ENCODE data around the gene HBD.
"Not testable (repeated sequence)": the region's sequence is repeated elsewhere in the genome, so short reads cannot be mapped to it uniquely, and the experiment has no call there.

Gene HBD

DNA sequence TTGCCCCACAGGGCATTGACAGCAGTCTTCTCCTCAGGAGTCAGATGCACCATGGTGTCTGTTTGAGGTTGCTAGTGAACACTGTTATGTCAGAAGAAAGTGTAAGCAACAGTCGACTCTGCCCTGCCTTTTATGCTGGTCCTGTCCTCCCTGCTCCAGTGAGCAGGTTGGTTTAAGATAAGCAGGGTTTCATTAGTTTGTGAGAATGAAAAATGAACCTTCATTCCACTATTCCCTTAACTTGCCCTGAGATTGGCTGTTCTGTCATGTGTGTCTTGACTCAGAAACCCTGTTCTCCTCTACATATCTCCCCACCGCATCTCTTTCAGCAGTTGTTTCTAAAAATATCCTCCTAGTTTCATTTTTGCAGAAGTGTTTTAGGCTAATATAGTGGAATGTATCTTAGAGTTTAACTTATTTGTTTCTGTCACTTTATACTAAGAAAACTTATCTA, at the start of gene HBD:
HBD (minus strand) TSS at position 103 of the 454 bp plus-strand sequence; CDS start at position 53, 50 bp downstream.
- no peak for DNase-seq (ENCODE audit: low read depth)

DNA sequence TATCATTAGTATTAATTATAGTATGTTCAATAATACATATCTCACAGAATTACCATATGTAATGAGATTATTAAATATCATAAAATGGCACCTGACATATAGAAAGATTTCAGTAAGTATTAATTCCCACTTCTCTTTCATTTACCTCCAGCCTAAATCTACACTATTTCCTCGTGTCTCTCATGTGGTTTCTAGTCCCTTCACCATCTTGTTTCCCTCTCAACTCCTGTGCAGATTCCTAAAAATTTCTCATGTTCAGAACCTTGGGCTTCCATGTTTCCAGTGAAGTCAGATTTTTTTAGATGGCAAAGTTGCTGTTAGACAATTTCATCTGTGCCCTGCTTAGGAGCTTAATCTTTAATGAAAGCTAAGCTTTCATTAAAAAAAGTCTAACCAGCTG, 49.6 kb upstream of the HBD start:
- DNase-seq (ENCODE audit: low read depth), result no peak

DNA sequence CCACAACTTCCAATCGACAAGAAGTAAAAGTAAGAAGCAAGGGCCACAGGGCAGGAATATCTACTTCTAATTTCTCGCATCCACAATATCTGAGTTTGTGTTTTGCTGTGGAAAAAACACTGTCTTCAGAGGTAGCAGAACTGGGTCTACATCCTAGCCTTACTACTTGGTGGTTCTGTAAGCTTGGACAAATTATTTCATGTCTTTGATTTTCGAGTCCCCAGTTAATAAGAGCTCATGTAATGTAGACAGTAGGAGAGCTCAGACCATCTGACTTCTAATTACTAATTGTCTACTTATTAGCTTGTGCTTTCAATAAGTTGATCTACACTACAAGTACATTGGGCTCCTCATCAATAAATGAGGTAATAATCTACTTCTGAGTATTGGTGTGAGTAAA, 48.8 kb upstream of the HBD start:
- DNase-seq (ENCODE audit: low read depth), result no peak

DNA sequence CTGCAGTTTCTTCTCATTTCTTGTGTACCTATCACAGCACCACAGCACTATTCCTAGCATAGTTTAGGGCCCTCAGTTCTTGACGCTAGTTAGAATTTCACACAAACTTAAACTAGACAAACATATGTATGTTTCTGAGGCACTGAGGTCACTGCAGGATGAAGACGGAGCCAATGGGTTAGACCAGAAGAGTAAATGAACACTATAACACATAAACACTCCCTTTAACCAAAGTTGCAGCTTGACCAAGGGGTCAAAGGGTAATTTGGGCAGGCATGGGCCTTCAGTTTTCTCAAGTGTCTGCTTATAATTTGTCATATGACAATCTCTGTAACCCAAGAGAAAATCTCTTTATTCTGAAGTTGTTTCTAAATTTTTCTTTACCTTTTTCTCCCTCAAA, 48.3 kb upstream of the HBD start:
- no peak for DNase-seq (ENCODE audit: low read depth)

DNA sequence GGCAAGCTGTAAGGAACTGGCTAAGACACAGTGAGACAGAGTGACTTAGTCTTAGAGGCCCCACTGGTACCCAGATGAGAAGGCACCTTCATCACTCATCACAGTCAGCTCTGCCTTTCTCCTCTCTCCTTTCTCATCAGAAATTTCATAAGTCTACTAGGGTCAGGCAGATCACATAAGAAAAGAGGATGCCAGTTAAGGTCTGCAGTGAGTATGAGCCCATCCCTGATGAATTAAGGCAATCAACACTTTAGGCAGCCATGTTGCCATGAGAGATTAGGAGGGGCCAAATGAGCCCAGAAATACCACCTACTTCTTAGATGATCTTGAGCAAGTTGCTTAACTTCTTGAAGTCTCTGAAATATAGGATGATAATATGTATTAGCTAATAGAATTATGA, 47.3 kb upstream of the HBD start:
- DNase-seq (ENCODE audit: low read depth), result no peak

DNA sequence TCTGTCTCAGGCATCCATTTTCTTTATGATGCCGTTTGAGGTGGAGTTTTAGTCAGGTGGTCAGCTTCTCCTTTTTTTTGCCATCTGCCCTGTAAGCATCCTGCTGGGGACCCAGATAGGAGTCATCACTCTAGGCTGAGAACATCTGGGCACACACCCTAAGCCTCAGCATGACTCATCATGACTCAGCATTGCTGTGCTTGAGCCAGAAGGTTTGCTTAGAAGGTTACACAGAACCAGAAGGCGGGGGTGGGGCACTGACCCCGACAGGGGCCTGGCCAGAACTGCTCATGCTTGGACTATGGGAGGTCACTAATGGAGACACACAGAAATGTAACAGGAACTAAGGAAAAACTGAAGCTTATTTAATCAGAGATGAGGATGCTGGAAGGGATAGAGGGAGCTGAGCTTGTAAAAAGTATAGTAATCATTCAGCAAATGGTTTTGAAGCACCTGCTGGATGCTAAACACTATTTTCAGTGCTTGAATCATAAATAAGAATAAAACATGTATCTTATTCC, 46.4 kb upstream of the HBD start:
- no peak for DNase-seq (ENCODE audit: low read depth)

DNA sequence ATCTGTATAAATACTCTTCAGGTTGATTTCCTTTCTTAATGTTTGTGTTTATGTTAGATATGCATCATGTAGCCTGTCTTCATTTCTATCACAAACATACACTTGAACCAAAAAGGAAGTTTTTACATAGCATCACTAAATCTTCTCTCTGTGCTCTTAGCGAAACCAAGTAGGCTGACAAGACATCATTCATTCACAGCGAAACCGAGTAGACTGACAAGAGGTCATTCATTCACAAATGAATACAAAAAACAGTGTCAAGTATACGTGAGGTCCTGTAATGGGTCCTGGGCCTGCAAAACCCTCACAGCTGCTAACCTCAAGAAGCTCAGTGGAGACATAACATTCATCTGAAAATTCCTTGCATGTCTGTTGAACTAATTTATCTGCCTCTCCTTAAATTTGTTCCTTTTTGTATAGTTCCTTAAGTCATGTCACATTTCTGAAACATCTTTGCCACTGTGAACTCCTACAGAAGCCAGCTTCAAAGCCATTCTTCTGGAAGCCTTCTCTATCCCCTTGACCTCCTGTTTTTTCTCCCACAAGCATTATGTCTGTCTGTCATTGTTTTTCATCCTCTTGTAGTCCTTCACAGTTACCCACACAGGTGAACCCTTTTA, 45.3 kb upstream of the HBD start:
- DNase-seq (ENCODE audit: low read depth), result no peak

DNA sequence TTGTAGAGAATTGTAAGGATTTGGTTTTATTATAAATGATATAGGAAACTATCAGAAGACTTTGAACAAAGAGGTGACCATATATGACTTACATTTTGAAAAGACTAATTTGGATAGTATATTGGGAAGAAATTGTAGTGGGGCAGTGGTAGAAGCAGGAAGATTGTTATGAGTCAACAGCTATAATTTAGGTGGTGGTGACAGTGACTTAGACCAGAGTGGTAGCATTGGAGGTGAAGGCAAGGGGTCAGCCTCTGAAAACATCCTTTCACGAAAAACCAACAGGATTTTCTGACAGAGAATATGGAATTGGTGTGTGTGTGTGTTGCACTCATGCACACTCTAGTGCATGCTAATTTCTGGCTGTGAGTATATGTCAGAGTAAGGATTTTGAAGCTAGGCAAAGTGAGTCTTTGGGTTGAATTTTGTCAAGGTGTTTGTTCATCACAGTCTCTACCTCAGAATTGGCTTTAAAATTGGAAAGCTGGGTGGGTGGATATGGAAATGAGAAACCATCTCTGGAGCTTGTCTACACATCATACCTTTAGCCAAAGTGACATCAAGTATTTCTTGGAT, 43.6 kb upstream of the HBD start:
- DNase-seq (ENCODE audit: low read depth), result no peak

DNA sequence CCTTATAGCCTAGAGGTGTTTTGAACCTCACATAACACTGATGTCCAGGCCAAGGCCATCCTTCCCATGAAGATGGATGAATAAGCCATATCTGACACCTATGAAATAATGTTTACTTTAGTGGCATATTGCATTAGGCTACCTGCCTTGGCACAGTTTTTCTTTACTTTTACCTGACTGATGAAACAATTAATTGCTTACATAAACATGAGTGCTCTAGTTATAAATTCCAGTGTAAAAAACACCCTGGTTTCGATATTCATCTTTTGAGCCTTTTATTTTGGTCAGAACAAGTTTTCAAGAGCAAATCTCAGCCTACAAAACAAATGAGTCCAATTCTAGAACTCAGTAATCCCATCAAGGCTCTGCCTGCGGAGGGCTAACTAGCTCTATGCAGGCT, 42.4 kb upstream of the HBD start:
- no peak for DNase-seq (ENCODE audit: low read depth)

DNA sequence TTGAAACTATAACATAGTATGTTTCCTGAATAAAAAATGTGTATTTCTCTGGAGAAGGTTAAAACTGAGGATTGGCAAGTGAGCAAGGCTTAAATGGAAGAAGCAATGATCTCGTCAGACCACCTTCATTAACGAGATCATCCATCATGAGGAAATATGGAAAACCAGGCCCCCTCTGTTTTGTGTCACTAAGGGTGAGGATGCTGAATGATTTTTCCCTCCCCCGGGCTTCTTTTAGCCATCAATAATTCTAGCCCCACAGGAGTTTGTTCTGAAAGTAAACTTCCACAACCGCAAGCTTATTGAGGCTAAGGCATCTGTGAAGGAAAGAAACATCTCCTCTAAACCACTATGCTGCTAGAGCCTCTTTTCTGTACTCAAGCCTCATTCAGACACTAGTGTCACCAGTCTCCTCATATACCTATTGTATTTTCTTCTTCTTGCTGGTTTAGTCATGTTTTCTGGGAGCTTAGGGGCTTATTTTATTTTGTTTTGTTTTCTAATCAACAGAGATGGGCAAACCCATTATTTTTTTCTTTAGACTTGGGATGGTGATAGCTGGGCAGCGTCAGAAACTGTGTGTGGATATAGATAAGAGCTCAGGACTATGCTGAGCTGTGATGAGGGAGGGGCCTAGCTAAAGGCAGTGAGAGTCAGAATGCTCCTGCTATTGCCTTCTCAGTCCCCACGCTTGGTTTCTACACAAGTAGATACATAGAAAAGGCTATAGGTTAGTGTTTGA, 41.3 kb upstream of the HBD start:
- DNase-seq (ENCODE audit: low read depth), result no peak

DNA sequence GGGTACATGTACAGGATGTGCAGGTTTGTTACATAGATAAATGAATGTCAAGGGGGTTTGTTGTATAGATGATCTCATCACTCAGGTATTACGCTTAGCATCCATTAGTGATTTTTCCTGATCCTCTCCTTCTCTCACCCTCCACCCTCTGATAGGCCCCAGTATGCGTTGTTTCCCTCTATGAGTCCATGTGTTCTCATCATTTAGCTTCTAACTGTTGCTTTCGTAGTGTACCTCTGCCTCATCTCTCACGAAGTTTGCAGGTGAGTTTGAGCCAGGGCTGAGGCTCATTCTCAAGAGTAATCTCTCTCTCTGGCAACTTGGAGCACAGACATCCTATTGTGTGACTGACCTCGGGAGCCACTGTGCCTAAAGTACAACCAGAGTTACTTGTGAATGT, 40.1 kb upstream of the HBD start:
- no peak for DNase-seq (ENCODE audit: low read depth)

DNA sequence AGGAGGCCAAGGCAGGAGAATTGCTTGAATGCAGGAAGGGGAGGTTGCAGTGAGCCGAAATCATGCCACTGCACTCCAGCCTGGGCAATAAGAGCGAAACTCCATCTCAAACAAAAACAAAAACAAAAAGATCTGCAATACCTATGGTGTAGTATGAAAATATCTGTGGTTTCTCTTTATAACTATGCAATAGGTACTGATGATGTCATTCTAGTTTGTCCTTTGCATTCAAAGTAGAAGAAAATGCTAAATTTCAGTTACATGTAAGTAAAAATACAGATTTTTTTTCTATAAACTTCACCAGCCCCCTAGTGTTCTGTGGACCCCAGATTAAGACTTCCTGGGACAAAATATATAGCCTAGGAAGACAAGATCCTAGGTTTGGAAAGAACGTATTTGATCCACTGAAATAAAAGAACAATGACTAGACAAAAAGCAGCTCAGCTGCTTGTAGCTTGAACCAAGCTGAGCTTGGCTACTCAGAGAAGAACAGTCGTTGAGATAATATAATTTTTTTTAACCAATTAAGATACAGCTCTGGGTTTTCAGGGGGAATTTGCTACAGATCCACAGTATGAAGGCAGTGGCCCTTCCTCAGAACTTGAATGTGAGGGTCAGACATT, 38.2 kb upstream of the HBD start:
- DNase-seq (ENCODE audit: low read depth), result no peak

DNA sequence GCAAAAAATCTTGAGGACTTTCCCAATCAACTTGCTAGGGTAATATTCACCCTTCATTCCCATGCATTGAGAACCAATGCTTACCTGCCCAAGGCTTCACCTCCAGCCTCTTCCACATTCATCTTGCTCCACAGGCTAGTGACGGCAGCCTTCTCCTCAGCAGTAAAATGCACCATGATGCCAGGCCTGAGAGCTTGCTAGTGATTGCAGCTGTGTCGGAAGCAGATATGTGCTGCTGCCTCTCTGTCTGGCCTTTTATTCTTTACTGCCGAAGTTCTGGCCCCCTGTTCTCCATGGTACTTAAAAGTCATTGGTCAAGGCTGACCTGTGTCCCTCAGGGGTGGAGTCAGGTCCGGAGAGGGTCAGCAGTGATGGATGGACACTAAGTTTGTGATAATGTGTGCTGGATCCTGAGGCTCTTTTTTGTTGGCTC, 35.4 kb upstream of the HBD start, which contains the start of gene HBE1:
HBE1 (minus strand) TSS at position 231 of the 433 bp plus-strand sequence; CDS start at position 176, 55 bp downstream.
- no peak for DNase-seq (ENCODE audit: low read depth)

DNA sequence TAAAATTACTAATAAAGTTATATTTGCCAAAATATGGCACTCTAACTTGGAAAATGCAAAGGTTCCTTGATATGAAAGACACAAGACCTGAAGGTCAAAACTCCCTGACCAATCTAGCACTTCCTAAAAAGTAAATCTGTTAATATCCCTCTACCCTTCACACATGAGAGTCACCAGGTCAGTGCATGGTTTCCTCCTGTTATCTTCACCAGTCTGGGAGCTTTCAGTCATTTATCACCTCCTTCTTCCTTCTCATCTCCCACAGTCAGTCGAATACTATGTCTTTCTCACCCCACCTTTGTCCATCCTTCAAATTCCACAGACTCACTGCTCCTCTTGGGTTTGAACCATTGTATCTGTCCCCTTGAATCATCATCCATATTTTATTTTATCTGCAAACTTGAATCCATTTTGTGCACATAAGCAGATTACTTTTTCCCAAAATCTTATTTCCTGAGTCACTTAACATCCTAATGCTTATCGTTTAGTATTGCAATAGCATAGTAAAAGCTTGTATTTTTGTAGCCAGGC, 32.8 kb upstream of the HBD start:
- no peak for DNase-seq (ENCODE audit: low read depth)

DNA sequence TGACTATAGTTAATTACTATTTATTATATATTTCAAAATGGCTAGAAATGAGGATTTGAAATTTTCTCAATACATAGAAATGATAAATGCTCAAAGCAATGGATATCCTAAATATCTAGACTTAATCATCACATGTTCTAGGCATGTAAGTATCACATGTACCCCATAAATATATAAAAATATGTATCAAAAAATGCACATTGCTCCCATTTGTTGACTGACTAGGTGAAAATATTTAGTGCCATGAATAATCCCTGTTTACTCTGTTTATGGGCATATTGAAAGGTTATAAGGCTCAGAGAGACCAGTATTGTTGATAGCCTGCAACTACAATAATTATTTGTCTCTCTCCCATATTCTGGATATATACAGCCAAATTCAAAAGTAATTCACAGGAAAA, 32.3 kb upstream of the HBD start:
- no peak for DNase-seq (ENCODE audit: low read depth)

DNA sequence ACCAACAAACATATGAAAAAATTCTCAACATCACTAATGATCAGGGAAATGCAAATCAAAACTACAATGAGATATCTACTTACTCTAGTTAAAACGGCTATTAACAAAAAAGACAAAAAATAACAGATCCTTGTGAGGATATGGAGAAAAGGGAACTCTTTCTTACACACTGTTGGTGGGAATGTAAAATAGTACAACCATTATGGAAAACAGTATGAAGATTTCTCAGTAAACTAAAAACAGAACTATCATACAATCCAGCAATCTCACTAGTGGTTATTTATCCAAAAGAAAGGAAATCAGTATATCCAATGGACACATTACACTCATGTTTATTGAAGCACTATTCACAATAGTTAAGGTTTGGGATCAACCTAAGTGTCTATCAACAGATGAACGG, 31.5 kb upstream of the HBD start:
- no peak for DNase-seq (ENCODE audit: low read depth)

DNA sequence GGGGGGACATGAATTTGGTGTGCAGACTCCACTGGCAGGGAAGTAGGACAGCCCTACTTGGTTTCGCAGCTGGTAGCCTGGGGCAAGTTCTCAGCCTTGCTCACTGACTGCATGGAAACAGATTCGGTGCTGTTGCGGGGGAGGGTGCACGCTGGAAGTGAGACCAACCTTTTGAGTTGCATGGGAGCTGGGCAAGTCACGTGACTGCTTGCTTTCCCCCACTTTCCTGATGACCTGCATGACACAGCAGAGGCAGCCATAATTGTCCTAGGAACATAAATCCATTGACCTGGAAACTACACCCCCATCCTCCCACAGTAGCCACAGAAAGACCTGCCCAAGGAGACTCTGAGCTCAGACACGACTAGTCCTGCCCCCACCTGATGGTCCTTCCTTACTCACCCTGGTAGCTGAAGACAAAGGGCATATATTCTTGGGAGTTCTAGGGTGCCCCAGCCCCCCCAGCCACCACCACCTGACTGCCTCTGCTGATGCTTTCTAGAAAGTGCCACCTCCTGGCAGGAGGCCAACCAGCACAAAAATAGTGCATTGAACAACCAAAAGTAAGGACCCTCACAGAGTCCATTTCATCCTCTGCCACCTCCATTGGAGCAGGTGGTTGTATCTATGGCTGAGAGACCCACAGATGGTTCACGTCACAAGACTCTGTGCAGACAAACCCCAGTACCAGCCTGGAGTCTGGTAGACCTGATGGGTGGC, 24.4 kb upstream of the HBD start:
- no peak for DNase-seq (ENCODE audit: low read depth)

DNA sequence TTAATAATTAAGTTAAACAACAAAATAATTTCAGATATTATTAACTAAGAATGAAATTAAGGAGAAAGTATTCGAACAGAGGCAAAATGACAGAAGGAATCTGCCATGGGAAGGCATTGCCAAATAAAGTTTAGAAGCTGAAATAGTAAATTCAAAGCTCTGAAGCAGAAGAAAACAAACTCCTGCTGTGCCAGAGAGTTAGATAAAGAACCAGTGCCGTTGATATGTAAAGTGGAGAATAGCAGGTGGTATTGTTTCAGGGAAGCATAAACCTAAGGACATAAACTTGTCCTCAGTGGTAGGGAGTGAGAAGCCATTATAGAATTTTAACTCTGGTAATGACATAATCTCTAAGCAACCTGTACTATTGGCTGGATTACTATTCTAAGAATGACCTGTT, 23.0 kb upstream of the HBD start:
- no peak for DNase-seq (ENCODE audit: low read depth)

DNA sequence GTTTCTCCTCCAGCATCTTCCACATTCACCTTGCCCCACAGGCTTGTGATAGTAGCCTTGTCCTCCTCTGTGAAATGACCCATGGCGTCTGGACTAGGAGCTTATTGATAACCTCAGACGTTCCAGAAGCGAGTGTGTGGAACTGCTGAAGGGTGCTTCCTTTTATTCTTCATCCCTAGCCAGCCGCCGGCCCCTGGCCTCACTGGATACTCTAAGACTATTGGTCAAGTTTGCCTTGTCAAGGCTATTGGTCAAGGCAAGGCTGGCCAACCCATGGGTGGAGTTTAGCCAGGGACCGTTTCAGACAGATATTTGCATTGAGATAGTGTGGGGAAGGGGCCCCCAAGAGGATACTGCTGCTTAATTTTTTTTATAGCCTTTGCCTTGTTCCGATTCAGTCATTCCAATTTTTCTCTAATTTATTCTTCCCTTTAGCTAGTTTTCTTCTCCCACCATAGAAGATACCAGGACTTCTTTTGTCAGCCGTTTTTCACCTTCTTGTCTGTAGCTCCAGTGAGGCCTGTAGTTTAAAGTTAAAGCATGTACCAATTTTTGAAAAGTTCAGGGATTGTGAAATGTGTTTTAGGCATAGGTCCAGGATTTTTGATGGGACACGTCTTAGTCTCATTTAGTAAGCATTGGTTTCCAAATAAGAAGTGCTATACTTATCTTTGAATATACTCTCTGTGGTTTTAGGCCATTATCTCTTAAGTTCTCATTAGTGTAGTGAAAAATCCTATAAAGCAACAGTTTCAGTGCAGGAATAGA, 20.5 kb upstream of the HBD start, which contains the start of gene HBG2:
HBG2 (minus strand) TSS at position 136 of the 768 bp plus-strand sequence; CDS start at position 83, 53 bp downstream.
- DNase-seq (ENCODE audit: low read depth), result not testable (repeated sequence)

DNA sequence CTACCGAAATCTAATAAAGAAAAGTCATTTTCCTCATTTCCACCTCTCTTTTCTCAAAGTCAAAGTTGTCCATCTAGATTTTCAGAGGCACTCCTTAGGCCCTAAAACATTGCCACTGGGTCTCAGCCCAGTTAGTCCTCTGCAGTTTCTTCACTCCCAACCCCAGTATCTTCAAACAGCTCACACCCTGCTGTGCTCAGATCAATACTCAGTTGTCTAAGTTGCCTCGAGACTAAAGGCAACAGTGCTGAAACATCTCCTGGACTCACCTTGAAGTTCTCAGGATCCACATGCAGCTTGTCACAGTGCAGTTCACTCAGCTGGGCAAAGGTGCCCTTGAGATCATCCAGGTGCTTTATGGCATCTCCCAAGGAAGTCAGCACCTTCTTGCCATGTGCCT, 19.7 kb upstream of the HBD start:
- DNase-seq (ENCODE audit: low read depth), result not testable (repeated sequence)

DNA sequence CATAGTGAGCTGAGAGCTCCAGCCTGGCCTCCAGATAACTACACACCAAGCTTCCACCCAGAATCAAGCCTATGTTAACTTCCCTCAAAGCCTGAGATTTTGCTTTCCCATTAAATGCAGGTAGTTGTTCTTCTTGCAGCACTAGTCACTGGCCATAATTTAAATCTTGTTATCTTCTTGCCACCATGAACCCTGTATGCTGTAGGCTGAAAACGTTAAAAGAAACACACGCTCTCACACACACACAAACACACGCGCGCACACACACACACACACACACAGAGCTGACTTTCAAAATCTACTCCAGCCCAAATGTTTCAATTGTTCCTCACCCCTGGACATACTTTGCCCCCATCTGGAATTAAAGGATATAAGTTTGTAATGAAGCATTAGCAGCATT, 19.2 kb upstream of the HBD start:
- not testable (repeated sequence) for DNase-seq (ENCODE audit: low read depth)
